ENCODE data around the gene OTUD5.

DNA sequence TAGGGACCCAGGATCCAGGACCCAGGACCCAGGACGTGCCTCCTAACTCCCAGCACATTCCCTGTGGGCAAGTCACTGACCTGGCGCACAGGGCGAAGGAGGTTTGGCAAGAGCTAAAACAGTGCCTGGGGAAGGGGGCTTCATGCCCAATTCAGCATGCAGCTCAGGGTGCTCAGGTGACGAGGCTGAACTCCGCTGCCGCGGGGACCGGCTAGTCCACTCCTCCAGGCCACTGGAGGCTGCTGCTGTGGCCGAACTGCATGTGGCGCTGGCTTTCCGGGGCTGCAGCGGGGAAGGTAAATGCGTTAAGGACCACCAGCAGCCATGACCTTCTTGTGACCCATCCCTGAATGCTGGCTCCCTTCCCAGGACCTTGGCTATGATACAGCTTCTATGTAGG, 33.6 kb downstream of the OTUD5 start:
- TF ChIP-seq, protein P1, sequence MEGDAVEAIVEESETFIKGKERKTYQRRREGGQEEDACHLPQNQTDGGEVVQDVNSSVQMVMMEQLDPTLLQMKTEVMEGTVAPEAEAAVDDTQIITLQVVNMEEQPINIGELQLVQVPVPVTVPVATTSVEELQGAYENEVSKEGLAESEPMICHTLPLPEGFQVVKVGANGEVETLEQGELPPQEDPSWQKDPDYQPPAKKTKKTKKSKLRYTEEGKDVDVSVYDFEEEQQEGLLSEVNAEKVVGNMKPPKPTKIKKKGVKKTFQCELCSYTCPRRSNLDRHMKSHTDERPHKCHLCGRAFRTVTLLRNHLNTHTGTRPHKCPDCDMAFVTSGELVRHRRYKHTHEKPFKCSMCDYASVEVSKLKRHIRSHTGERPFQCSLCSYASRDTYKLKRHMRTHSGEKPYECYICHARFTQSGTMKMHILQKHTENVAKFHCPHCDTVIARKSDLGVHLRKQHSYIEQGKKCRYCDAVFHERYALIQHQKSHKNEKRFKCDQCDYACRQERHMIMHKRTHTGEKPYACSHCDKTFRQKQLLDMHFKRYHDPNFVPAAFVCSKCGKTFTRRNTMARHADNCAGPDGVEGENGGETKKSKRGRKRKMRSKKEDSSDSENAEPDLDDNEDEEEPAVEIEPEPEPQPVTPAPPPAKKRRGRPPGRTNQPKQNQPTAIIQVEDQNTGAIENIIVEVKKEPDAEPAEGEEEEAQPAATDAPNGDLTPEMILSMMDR (IDR thresholded peaks at IDR 0.05): no peak
- TF ChIP-seq POLR2A (IDR thresholded peaks at IDR 0.05; ENCODE audit: low read depth) (no peak), EP300 (IDR thresholded peaks at IDR 0.05) (no peak)

Data from esophagus muscularis mucosa (tissue), 4 donors.